ENCODE results near the gene BUB1B. TPM values are rescaled to one million over a fixed set of nuclear protein-coding genes. Genes with fewer than 3 reads are reported as not detected.

BUB1B gene
- total RNA-seq, 2 donors from 2014 or later = 10.2 to 48.3 TPM

- no peaks in the 10 kb centered on the region for H3K9me3 ChIP-seq
- no peaks in the 10 kb centered on the region for H3K36me3 ChIP-seq
- H3K27ac ChIP-seq = no peak overlapping the region
- no peak overlapping the region for H3K9ac ChIP-seq (ENCODE audit: low read depth in 2 of 2, low read length in 2 of 2)
- no peaks in the 10 kb centered on the region for H3K27me3 ChIP-seq
- TF ChIP-seq, protein P1, sequence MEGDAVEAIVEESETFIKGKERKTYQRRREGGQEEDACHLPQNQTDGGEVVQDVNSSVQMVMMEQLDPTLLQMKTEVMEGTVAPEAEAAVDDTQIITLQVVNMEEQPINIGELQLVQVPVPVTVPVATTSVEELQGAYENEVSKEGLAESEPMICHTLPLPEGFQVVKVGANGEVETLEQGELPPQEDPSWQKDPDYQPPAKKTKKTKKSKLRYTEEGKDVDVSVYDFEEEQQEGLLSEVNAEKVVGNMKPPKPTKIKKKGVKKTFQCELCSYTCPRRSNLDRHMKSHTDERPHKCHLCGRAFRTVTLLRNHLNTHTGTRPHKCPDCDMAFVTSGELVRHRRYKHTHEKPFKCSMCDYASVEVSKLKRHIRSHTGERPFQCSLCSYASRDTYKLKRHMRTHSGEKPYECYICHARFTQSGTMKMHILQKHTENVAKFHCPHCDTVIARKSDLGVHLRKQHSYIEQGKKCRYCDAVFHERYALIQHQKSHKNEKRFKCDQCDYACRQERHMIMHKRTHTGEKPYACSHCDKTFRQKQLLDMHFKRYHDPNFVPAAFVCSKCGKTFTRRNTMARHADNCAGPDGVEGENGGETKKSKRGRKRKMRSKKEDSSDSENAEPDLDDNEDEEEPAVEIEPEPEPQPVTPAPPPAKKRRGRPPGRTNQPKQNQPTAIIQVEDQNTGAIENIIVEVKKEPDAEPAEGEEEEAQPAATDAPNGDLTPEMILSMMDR (IDR thresholded peaks at IDR 0.05) = no peak
- intact Hi-C loops (cut with DNase I) = no loop called here
- H3K4me1 ChIP-seq = no peaks in the 10 kb centered on the region
- no peak overlapping the region for H3K4me3 ChIP-seq
- DNase-seq = peak; percentile 7
These were observed 69.1 kb downstream of the BUB1B start for GRCh38 chr15:40229956-40230355.

DNA sequence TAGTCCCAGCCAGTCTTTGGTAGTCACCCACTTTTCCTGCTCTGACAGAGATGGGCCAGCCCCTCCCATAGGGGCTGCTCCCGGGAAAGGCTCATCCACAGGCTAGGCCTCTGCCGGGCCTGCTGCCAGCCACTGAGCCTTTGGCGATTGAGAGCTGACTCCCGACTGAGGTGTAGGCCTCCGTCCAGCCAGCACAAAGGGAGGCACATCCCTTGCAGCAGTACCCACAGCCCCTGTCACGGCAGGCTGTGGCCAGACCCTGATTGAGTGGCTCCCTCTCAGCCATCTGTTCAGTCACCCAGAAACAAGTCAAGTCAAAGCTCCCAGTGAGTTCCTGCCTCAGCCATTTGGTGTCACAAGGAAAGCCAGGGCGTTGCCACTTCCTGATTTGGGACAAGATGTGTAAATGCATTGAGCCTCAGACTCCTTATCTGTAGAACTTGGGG, 71.8 kb downstream of the BUB1B start:
- H3K27me3 ChIP-seq = no peaks in the 10 kb centered on the region
- H3K36me3 ChIP-seq = no peaks in the 10 kb centered on the region
- no peak overlapping the region for H3K27ac ChIP-seq
- H3K4me3 ChIP-seq = no peak overlapping the region
- H3K4me1 ChIP-seq = no peaks in the 10 kb centered on the region
- intact Hi-C loops (cut with DNase I) = no loop called here
- no peaks in the 10 kb centered on the region for H3K9me3 ChIP-seq
- H3K9ac ChIP-seq (ENCODE audit: low read depth in 2 of 2, low read length in 2 of 2) = no peak overlapping the region
- TF ChIP-seq, protein P1 (IDR thresholded peaks at IDR 0.05) = no peak
- DNase-seq = no peak

- no peak for DNase-seq
- Histone ChIP-seq H3K4me1 (no peaks in the 10 kb centered on the region), H3K27me3 (peaks cover 2% of the 10 kb centered on the region), H3K9ac (ENCODE audit: low read depth in 2 of 2, low read length in 2 of 2) (no peak overlapping the region), H3K4me3 (no peak overlapping the region), H3K9me3 (no peaks in the 10 kb centered on the region), H3K36me3 (no peaks in the 10 kb centered on the region), H3K27ac (no peak overlapping the region)
- TF ChIP-seq, protein P1 (IDR thresholded peaks at IDR 0.05) = no peak
- intact Hi-C loops (cut with DNase I) = no loop called here
These were observed 73.1 kb downstream of the BUB1B start for GRCh38 chr15:40233727-40234577.

DNA sequence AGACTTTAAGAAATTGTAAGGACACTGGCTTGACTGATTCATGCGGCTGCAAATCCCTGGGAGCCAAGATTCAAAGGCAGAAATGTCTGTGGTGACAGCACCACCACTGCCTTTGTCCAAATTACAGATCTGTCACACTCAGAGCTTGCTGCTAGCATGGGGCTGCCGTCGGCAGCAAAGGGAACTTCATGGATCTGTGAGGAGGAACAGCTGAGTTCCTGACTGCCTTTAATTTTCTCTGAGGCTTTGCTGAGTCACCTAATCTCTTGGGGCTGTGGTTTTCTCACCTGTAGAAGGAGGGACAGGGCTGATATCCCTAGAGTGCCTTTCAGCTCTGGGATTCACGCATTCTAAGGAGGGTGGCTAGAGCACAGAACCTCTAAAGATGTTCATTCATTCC, 73.9 kb downstream of the BUB1B start:
- Histone ChIP-seq H3K27ac (no peak overlapping the region), H3K4me1 (no peaks in the 10 kb centered on the region), H3K36me3 (no peaks in the 10 kb centered on the region), H3K9me3 (no peaks in the 10 kb centered on the region), H3K27me3 (peaks cover 6% of the 10 kb centered on the region), H3K4me3 (no peak overlapping the region), H3K9ac (ENCODE audit: low read depth in 2 of 2, low read length in 2 of 2) (no peak overlapping the region)
- intact Hi-C loops (cut with DNase I) = no loop called here
- no peak for DNase-seq
- TF ChIP-seq, protein P1 (IDR thresholded peaks at IDR 0.05) = no peak

- Histone ChIP-seq H3K27me3 (peaks cover 6% of the 10 kb centered on the region), H3K36me3 (no peaks in the 10 kb centered on the region), H3K27ac (no peak overlapping the region), H3K9me3 (no peaks in the 10 kb centered on the region), H3K4me3 (no peak overlapping the region), H3K4me1 (no peaks in the 10 kb centered on the region), H3K9ac (ENCODE audit: low read depth in 2 of 2, low read length in 2 of 2) (no peak overlapping the region)
- intact Hi-C loops (cut with DNase I) = no loop called here
- TF ChIP-seq, protein P1 (IDR thresholded peaks at IDR 0.05) = no peak
- DNase-seq = peak; percentile 11
These were observed 74.5 kb downstream of the BUB1B start for GRCh38 chr15:40235201-40235885.

Measured in colonic mucosa (tissue), 4 donors.